GM23338 (cell line): ENCODE results near the gene TM9SF4. TPM values are rescaled to one million over a fixed set of nuclear protein-coding genes. Genes with fewer than 3 reads are reported as not detected.

Source experiments
- ATAC-seq: fragments of 200-7000 bp; cut with Tn5 transposase; 3 replicates; pipeline ENCODE4 v1.9.1; 2020
- DNase-seq: peaks from one replicate; pipeline ENCODE4 v3.0.0-alpha.2; 2015; ENCODE audit warnings: low spot score
- H2AFZ ChIP-seq: fragments of 200-600 bp; sonication (generic); 2 replicates; pipeline ENCODE4 v1.8.0; 2016; ENCODE audit warnings: antibody characterized with exemption, mild to moderate bottlenecking, moderate library complexity
- H3F3A ChIP-seq: fragments of 200-600 bp; sonication (generic); replicated peaks from 2 replicates; pipeline ENCODE4 v1.8.0; 2017; ENCODE audit warnings: antibody characterized with exemption, mixed run types, low read depth
- H3K27ac ChIP-seq: fragments of 200-600 bp; sonication (generic); 2 replicates; pipeline ENCODE4 v1.6.1; 2016; ENCODE audit warnings: low read depth
- H3K27me3 ChIP-seq: fragments of 200-600 bp; sonication (generic); 2 replicates; pipeline ENCODE4 v1.8.0; 2016; ENCODE audit warnings: mild to moderate bottlenecking, mixed run types, moderate library complexity; ENCODE audit not compliant: insufficient read depth
- H3K36me3 ChIP-seq: fragments of 200-600 bp; sonication (generic); 2 replicates; pipeline ENCODE4 v1.8.0; 2016; ENCODE audit warnings: mild to moderate bottlenecking; ENCODE audit not compliant: insufficient read depth
- H3K4me1 ChIP-seq: fragments of 200-600 bp; sonication (generic); 2 replicates; pipeline ENCODE4 v1.8.0; 2016; ENCODE audit warnings: mild to moderate bottlenecking, moderate library complexity; ENCODE audit not compliant: insufficient read depth
- H3K4me2 ChIP-seq: fragments of 200-600 bp; sonication (generic); 2 replicates; pipeline ENCODE4 v1.7.1; 2017; ENCODE audit warnings: mixed run types
- H3K4me3 ChIP-seq: fragments of 200-600 bp; sonication (generic); 2 replicates; pipeline ENCODE4 v1.6.1; 2016; ENCODE audit warnings: mixed run types
- H3K79me2 ChIP-seq: fragments of 200-600 bp; sonication (generic); replicated peaks from 2 replicates; pipeline ENCODE4 v1.8.0; 2017; ENCODE audit warnings: mild to moderate bottlenecking; ENCODE audit not compliant: insufficient read depth
- H3K9me2 ChIP-seq: fragments of 200-600 bp; sonication (generic); 2 replicates; pipeline ENCODE4 v1.8.0; 2017; ENCODE audit not compliant: insufficient read depth
- H4K20me1 ChIP-seq: fragments of 200-600 bp; sonication (generic); replicated peaks from 2 replicates; pipeline ENCODE4 v1.8.0; 2017; ENCODE audit warnings: mild to moderate bottlenecking; ENCODE audit not compliant: insufficient read depth
- H3K27ac Mint-ChIP-seq: 2 replicates; pipeline ENCODE4 v1.8.0; 2020; ENCODE audit warnings: inconsistent platforms, mild to moderate bottlenecking, moderate library complexity, mixed read lengths
- H3K27me3 Mint-ChIP-seq: 3 replicates; pipeline ENCODE4 v1.8.0; 2022; ENCODE audit warnings: low read depth, mild to moderate bottlenecking, moderate library complexity, mixed read lengths, inconsistent platforms; ENCODE audit not compliant: insufficient read depth, poor library complexity
- H3K36me3 Mint-ChIP-seq: 3 replicates; pipeline ENCODE4 v1.8.0; 2021; ENCODE audit warnings: low read depth, mild to moderate bottlenecking, inconsistent platforms, moderate library complexity, mixed read lengths
- H3K4me1 Mint-ChIP-seq: 3 replicates; pipeline ENCODE4 v1.8.0; 2020; ENCODE audit warnings: mild to moderate bottlenecking, inconsistent platforms, mixed read lengths
- H3K4me3 Mint-ChIP-seq: 3 replicates; pipeline ENCODE4 v1.8.0; 2021; ENCODE audit warnings: moderate library complexity, mild to moderate bottlenecking, inconsistent platforms, mixed read lengths
- H3K9me3 Mint-ChIP-seq: 3 replicates; pipeline ENCODE4 v1.8.0; 2020; ENCODE audit warnings: moderate library complexity, mild to moderate bottlenecking, inconsistent platforms, mixed read lengths
- CTCF ChIP-seq, 2 experiments: fragments of 200-600 bp in 1 of 2; sonication (generic) in 1 of 2; conservative IDR thresholded peaks; 2 replicates each; pipeline versions ENCODE4 v1.5.1 to v1.6.1; 2016 to 2017; ENCODE audit warnings: antibody characterized with exemption in 2 of 2, low read depth in 2 of 2, mild to moderate bottlenecking in 2 of 2, moderate library complexity in 1 of 2
- ETS1 ChIP-seq: IDR thresholded peaks from 2 replicates; pipeline ENCODE4 v1.6.1; 2016; ENCODE audit warnings: antibody characterized with exemption
- EZH2phosphoT487 ChIP-seq: fragments of 200-600 bp; sonication (generic); IDR thresholded peaks from one replicate; pipeline ENCODE4 v1.8.1; 2018; ENCODE audit warnings: antibody characterized with exemption; ENCODE audit not compliant: unreplicated experiment
- JUNB ChIP-seq: IDR thresholded peaks from one replicate; pipeline ENCODE4 v1.6.1; 2016; ENCODE audit warnings: antibody characterized with exemption; ENCODE audit not compliant: unreplicated experiment
- NANOG ChIP-seq: IDR thresholded peaks from 2 replicates; pipeline ENCODE4 v1.6.1; 2016; ENCODE audit warnings: antibody characterized with exemption, borderline replicate concordance
- POLR2AphosphoS5 ChIP-seq: IDR thresholded peaks from 2 replicates; pipeline ENCODE4 v1.6.1; 2016; ENCODE audit warnings: antibody characterized with exemption, low read depth
- REST ChIP-seq: IDR thresholded peaks from one replicate; pipeline ENCODE4 v1.6.1; 2018; ENCODE audit warnings: antibody characterized with exemption; ENCODE audit not compliant: unreplicated experiment
- STAT1 ChIP-seq: IDR thresholded peaks from one replicate; pipeline ENCODE4 v1.6.1; 2016; ENCODE audit warnings: antibody characterized with exemption; ENCODE audit not compliant: unreplicated experiment
- ZNF114 ChIP-seq: fragments of 250-450 bp; sonication (Bioruptor Pico); IDR thresholded peaks from 2 replicates; pipeline ENCODE4 v1.5.0; 2020; ENCODE audit warnings: mild to moderate bottlenecking, moderate library complexity
- ZNF331 ChIP-seq: fragments of 250-450 bp; sonication (Bioruptor Pico); IDR thresholded peaks from 2 replicates; pipeline ENCODE4 v1.5.0; 2020; ENCODE audit warnings: low read depth, mild to moderate bottlenecking, moderate library complexity
- ZNF462 ChIP-seq: fragments of 250-450 bp; sonication (Bioruptor Pico); IDR thresholded peaks from 2 replicates; pipeline ENCODE4 v1.5.0; 2020; ENCODE audit warnings: mild to moderate bottlenecking, moderate library complexity
- polyA plus RNA-seq: library from polyadenylated mRNA; unstranded; fragments of >200 nt; fragmentation: Nextera tagmentation; extraction: Ambion mirVana; gene quantifications from 2 replicates; pipeline ENCODE4 v1.2.1, GENCODE V29; 2016
- total RNA-seq: library from RNA; depleted of rRNA; stranded (reverse); fragments of >200 nt; shearing (Covaris generic); gene quantifications from 2 replicates; pipeline ENCODE4 v1.2.3, GENCODE V29; 2014

The TM9SF4 gene
- total and polyA plus RNA-seq, 2 experiments from 2014 or later: 20.4 to 52.6 TPM

DNA sequence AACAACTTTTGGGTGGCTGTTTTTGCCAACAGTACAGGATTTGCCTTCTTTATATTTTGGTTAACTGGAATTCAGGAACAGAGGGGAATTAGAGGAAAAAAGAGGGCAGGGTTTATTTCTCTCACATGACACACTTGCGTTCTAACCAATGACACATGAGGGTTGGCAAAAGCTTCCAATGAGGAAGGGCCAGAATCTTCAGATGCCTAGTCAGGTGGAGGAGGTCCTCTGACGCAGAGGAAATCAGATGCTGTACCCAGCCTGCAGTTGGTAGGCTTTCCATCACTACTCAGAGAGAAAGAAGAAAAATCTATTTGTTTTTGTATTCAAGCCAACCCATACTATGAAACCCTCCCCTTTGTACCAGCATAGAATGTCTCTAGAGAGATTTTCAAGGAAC, 20.8 kb downstream of the TM9SF4 start (continued):
- TF ChIP-seq POLR2AphosphoS5 (no peak), NANOG (no peak), ZNF114 (CRISPR knock-in tag) (no peak), EZH2phosphoT487 (no peak), JUNB (no peak), ZNF462 (CRISPR knock-in tag) (no peak)

DNA sequence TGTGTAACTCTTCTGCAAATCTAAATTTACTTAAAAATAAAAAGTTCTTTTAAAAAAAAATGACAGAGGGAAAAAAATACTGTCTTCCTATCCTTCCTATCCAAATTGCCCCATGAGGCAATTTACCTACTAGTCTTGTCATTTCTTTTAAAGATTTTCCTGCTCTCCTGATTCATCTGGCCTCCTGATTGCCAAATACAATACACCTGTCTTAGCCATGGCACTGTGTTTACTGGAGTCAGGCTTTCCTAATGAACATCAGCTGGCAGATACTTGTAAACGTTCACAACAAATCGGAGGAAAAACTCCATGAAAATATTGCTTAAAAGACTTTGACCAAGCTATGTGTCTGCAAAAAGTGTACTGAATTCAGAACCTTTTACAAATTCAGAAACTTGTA, 21.5 kb downstream of the TM9SF4 start:
- Mint-ChIP-seq H3K36me3 (peaks cover 11% of the 10 kb centered on the region), H3K27ac (no peak overlapping the region), H3K9me3 (no peaks in the 10 kb centered on the region), H3K27me3 (peaks cover 8% of the 10 kb centered on the region), H3K4me3 (no peak overlapping the region), H3K4me1 (peaks cover 22% of the 10 kb centered on the region; the same call in 2 of the 3 replicates)
- ATAC-seq (no peak), DNase-seq (no peak)
- peaks cover 70% of the 10 kb centered on the region for H3K79me2 ChIP-seq
- H3K9me2 ChIP-seq: no peaks in the 10 kb centered on the region
- peaks cover 10% of the 10 kb centered on the region for H3K4me1 ChIP-seq
- H3K36me3 ChIP-seq: peaks cover 3% of the 10 kb centered on the region
- H3K27me3 ChIP-seq: no peaks in the 10 kb centered on the region
- no peak overlapping the region for H3K4me3 ChIP-seq
- no peak overlapping the region for H3K27ac ChIP-seq
- peaks cover 47% of the 10 kb centered on the region for H4K20me1 ChIP-seq
- H3K4me2 ChIP-seq: no peak overlapping the region
- H2AFZ ChIP-seq: no peak overlapping the region
- no peaks in the 10 kb centered on the region for H3F3A ChIP-seq
- TF ChIP-seq JUNB (no peak), ETS1 (no peak), STAT1 (no peak), NANOG (no peak), REST (no peak), CTCF (conservative IDR thresholded peaks at IDR 0.05; ENCODE audit: low read depth in 2 of 2) (no peak), POLR2AphosphoS5 (no peak), EZH2phosphoT487 (no peak), ZNF114 (CRISPR knock-in tag) (no peak), ZNF331 (no peak)
